Neuronal stem cell (in vitro differentiated cells): ENCODE data around the gene GJA9.
"Not testable (repeated sequence)": the region's sequence is repeated elsewhere in the genome, so short reads cannot be mapped to it uniquely, and the experiment has no call there.

Experiments
- DNase-seq: peaks from one replicate; pipeline ENCODE4 v3.0.0-alpha.2; 2013; ENCODE audit warnings: low spot score
- H2AFZ ChIP-seq: one replicate; pipeline ENCODE4 v1.6.1; 2013; ENCODE audit warnings: mild to moderate bottlenecking, low read length, inconsistent platforms
- H2AK5ac ChIP-seq: 2 replicates; pipeline ENCODE4 v1.6.1; 2013; ENCODE audit warnings: low read depth, mild to moderate bottlenecking, inconsistent platforms, low read length, moderate library complexity, mixed read lengths
- H2BK120ac ChIP-seq: 2 replicates; pipeline ENCODE4 v1.6.1; 2013; ENCODE audit warnings: low read depth, mild to moderate bottlenecking, inconsistent platforms, low read length, moderate library complexity, mixed read lengths
- H2BK12ac ChIP-seq: one replicate; pipeline ENCODE4 v1.6.1; 2013; ENCODE audit warnings: low read length, inconsistent platforms
- H2BK15ac ChIP-seq: 2 replicates; pipeline ENCODE4 v1.6.1; 2013; ENCODE audit warnings: mild to moderate bottlenecking, low read length, inconsistent platforms, mixed read lengths
- H2BK5ac ChIP-seq: one replicate; pipeline ENCODE4 v1.6.1; 2013; ENCODE audit warnings: inconsistent platforms, mild to moderate bottlenecking, low read length, moderate library complexity
- H3K14ac ChIP-seq: one replicate; pipeline ENCODE4 v1.6.1; 2013; ENCODE audit warnings: low read length, inconsistent platforms
- H3K18ac ChIP-seq: 2 replicates; pipeline ENCODE4 v1.6.1; 2013; ENCODE audit warnings: low read length, inconsistent platforms
- H3K23ac ChIP-seq: 2 replicates; pipeline ENCODE4 v1.6.1; 2013; ENCODE audit warnings: low read depth, mild to moderate bottlenecking, mixed read lengths, low read length, inconsistent platforms; ENCODE audit not compliant: poor library complexity
- H3K27ac ChIP-seq: replicated peaks from 3 replicates; pipeline ENCODE4 v1.5.1; 2013; ENCODE audit warnings: low read length, inconsistent platforms
- H3K27me3 ChIP-seq, 3 experiments: 2 replicates each; pipeline ENCODE4 v1.6.1; 2013; ENCODE audit warnings: low read length in 3 of 3, mild to moderate bottlenecking in 2 of 3, inconsistent platforms in 1 of 3, low read depth in 1 of 3, mixed read lengths in 1 of 3, moderate library complexity in 1 of 3; ENCODE audit not compliant: control insufficient read depth in 3 of 3, insufficient read depth in 3 of 3
- H3K36me3 ChIP-seq, 2 donors: replicated peaks in 1 of 2; 2 replicates each; pipeline ENCODE4 v1.6.1; 2013; ENCODE audit warnings: low read length in 2 of 2; ENCODE audit not compliant: control insufficient read depth in 2 of 2, insufficient read depth in 2 of 2
- H3K4ac ChIP-seq: 2 replicates; pipeline ENCODE4 v1.6.1; 2013; ENCODE audit warnings: inconsistent platforms, mild to moderate bottlenecking, low read length, moderate library complexity
- H3K4me1 ChIP-seq, 2 donors: 1 replicate in 1 of 2; 2 replicates in 1 of 2; pipeline ENCODE4 v1.6.1; 2013; ENCODE audit warnings: low read length in 2 of 2, low read depth in 1 of 2; ENCODE audit not compliant: control insufficient read depth in 2 of 2, insufficient read depth in 1 of 2
- H3K4me2 ChIP-seq: one replicate; pipeline ENCODE4 v1.6.1; 2013; ENCODE audit warnings: mild to moderate bottlenecking, low read length, inconsistent platforms; ENCODE audit not compliant: insufficient read depth, poor library complexity, severe bottlenecking
- H3K4me3 ChIP-seq, 2 donors: 2 replicates each; pipeline ENCODE4 v1.5.1; 2013; ENCODE audit warnings: low read length in 2 of 2, mild to moderate bottlenecking in 2 of 2, inconsistent platforms in 1 of 2, moderate library complexity in 1 of 2
- H3K79me1 ChIP-seq: one replicate; pipeline ENCODE4 v1.6.1; 2013; ENCODE audit warnings: low read depth, mild to moderate bottlenecking, inconsistent platforms, low read length, moderate library complexity
- H3K9ac ChIP-seq: one replicate; pipeline ENCODE4 v1.6.1; 2013; ENCODE audit warnings: mild to moderate bottlenecking, low read depth, low read length, inconsistent platforms; ENCODE audit not compliant: poor library complexity
- H3K9me3 ChIP-seq, 2 donors: replicated peaks in 1 of 2; 2 replicates each; pipeline versions ENCODE3 to v1.6.1; 2013; ENCODE audit warnings: low read length in 2 of 2, mild to moderate bottlenecking in 2 of 2, inconsistent platforms in 1 of 2, low read depth in 1 of 2, mixed read lengths in 1 of 2, moderate library complexity in 1 of 2; ENCODE audit not compliant: control insufficient read depth in 2 of 2, insufficient read depth in 1 of 2
- H4K8ac ChIP-seq: one replicate; pipeline ENCODE4 v1.6.1; 2013; ENCODE audit warnings: low read depth, mild to moderate bottlenecking, inconsistent platforms, low read length, moderate library complexity
- H4K91ac ChIP-seq: one replicate; pipeline ENCODE4 v1.6.1; 2013; ENCODE audit warnings: low read length, low read depth, mild to moderate bottlenecking, inconsistent platforms; ENCODE audit not compliant: poor library complexity
- WGBS, 2 donors: extraction: QIAGEN DNeasy Blood & Tissue Kit; methylation state at CpG; one replicate each; pipeline ENCODE4 v1.1.7; 2013; ENCODE audit warnings: missing lambda C conversion rate in 2 of 2, mixed read lengths in 1 of 2; ENCODE audit not compliant: insufficient read length in 2 of 2, insufficient replicate concordance in 1 of 2; ENCODE audit errors: extremely low coverage in 2 of 2; 5-methylcytosine and 5-hydroxymethylcytosine counted together

GJA9 gene

DNA sequence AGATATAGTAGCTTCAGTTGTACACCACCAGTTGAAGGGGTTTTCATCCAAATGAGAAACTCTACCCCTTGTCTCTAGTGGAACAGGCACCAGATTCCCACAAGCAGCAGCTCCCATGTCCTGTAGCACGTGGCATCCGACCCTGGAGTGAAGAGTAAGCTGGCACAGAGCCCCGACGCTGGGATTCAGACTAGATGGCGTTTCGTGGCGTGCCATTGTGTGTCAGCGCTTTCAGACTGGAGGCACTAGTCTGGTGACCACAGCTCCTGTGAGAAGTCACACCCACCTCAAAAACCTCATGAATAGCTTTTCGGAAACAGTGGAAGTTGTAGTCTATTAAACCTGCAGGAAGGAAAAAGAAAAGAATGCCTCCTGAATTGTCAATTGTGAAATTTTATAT is 42.0 kb downstream of the GJA9 start:
- H3K4me2 ChIP-seq, result no peak overlapping the region
- H3K23ac ChIP-seq, result no peak overlapping the region
- no peak overlapping the region for H3K18ac ChIP-seq
- H2BK15ac ChIP-seq, result no peak overlapping the region
- no peak overlapping the region for H3K4me3 ChIP-seq
- H2BK12ac ChIP-seq, result no peak overlapping the region
- H3K4ac ChIP-seq, result no peak overlapping the region
- no peak overlapping the region for H2AFZ ChIP-seq
- DNase-seq, result no peak
- no peak overlapping the region for H2BK120ac ChIP-seq
- no peaks in the 10 kb centered on the region for H3K27me3 ChIP-seq
- no peaks in the 10 kb centered on the region for H3K79me1 ChIP-seq
- H4K8ac ChIP-seq, result no peak overlapping the region
- no CpG with 5 or more reads among the region's 9 CpGs for WGBS, 2 donors
- H3K36me3 ChIP-seq, result peaks cover 8 to 66% of the 10 kb centered on the region in 2 donors
- no peak overlapping the region for H3K27ac ChIP-seq
- H3K14ac ChIP-seq, result no peak overlapping the region
- no peaks in the 10 kb centered on the region for H3K9me3 ChIP-seq
- H3K9ac ChIP-seq, result no peak overlapping the region
- H2AK5ac ChIP-seq, result no peak overlapping the region
- no peak overlapping the region for H4K91ac ChIP-seq
- no peak overlapping the region for H2BK5ac ChIP-seq
- H3K4me1 ChIP-seq, result no peaks in the 10 kb centered on the region

DNA sequence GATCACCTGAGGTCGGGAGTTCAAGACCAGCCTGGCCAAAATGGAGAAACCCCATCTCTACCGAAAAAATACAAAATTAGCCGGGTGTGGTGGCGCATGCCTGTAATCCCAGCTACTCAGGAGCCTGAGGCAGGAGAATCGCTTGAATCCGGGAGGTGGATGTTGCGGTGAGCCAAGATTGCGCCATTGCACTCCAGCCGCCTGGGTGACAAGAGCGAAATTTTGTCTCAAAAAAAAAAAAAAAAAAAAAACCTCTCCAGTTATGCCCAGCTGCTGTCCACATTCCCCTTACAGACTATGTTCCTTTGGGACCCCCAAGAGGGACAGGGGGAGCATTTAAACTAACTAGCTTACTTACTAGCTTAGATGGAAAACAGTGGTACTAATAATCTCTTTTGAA is 45.1 kb downstream of the GJA9 start:
- H3K14ac ChIP-seq, H3K79me1 ChIP-seq, H2BK12ac ChIP-seq, H3K4me1 ChIP-seq, H3K18ac ChIP-seq, H4K8ac ChIP-seq, H2AFZ ChIP-seq, H3K23ac ChIP-seq, H2BK5ac ChIP-seq, H3K4me2 ChIP-seq, H3K4ac ChIP-seq, DNase-seq, H2AK5ac ChIP-seq, H2BK15ac ChIP-seq, H3K27me3 ChIP-seq, H4K91ac ChIP-seq, H3K9ac ChIP-seq, H3K9me3 ChIP-seq, H3K4me3 ChIP-seq, H3K27ac ChIP-seq, H2BK120ac ChIP-seq: not testable (repeated sequence)
- peaks cover 5 to 38% of the 10 kb centered on the region in 2 donors for H3K36me3 ChIP-seq
- no CpG with 5 or more reads among the region's 10 CpGs for WGBS, 2 donors

DNA sequence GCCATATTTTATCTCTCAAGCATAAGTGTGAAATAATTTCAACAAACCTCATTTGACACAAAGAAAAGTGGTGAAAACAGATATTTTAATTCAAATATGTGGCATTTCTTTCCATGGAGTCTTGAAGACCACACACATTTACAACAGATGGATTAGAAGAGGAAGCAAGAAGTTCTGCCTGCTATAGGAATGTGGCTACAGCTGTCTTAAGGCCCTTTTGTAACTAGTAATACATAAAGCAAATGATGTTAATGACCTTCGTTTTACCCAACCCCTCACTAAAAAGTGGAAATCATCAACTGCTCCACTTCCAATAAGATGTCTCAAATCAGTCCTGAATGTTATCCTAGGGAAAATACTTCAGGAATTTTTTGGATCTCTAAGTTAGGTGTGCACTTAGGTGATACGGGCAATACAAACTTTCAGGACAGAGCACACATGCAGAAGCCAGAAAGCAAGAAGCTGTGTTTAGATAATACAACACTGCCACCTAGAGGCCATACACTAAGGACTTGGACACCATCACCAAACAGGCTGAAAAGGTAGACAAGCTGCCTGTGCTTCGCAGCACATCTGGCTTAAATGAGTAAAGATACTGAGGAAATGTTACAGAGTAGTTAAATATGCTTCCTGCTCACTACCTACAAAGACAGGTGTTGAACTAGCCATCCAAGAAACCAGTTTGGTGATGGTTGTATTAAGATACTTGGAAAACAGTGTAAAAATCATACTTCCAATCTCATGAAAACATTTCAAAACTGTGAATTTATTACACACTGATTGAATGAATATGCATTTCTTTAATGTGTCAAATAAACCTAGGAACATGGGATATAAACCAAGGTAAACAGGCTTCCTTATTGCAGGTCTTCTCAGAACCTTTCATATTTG is 46.2 kb downstream of the GJA9 start:
- Histone ChIP-seq H3K23ac (no peak overlapping the region), H3K36me3 (peaks cover 5 to 27% of the 10 kb centered on the region in 2 donors), H2BK12ac (no peak overlapping the region), H3K9ac (no peak overlapping the region), H3K9me3 (no peaks in the 10 kb centered on the region), H3K27ac (no peak overlapping the region), H4K8ac (no peak overlapping the region), H2AK5ac (no peak overlapping the region), H4K91ac (no peak overlapping the region), H3K4ac (no peak overlapping the region), H3K14ac (no peak overlapping the region), H3K79me1 (no peaks in the 10 kb centered on the region), H2BK120ac (no peak overlapping the region), H2BK15ac (no peak overlapping the region), H3K4me2 (no peak overlapping the region), H3K18ac (no peak overlapping the region), H2BK5ac (no peak overlapping the region), H3K4me1 (peaks cover 1 to 8% of the 10 kb centered on the region in 2 donors), H3K27me3 (peaks cover 0 to 5% (median 0%) of the 10 kb centered on the region in 3 experiments), H2AFZ (no peak overlapping the region), H3K4me3 (no peak overlapping the region)
- WGBS, 2 donors, result no CpG with 5 or more reads among the region's 3 CpGs
- peak; percentile 87 for DNase-seq

DNA sequence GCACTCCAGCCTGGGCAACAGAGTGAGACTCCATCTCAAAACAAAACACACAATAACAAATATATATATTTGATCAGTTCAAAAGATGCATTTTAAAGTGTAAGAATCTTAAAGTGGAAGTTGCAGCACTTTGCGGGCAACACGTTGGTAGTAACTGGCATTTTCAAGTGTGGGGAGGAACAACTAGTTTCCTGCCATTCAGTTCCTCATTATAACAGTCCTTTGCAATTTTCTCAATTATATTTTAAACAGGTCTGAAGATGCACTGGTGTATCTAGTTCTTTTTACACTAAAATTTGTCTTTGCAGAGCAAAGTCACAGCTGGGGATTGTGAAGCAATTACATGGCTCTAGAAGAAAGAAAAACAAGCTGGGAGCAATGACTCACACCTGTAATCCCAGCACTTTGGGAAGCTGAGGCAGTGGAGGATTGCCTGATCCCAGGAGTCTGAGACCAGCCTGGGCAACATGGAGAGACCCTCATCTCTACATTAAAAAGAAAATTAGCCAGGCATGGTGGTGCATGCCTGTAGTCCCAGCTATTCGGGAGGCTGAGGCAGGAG is 47.1 kb downstream of the GJA9 start:
- Histone ChIP-seq H3K4me1 (peaks cover 1 to 8% of the 10 kb centered on the region in 2 donors), H3K9ac (no peak overlapping the region), H2AK5ac (no peak overlapping the region), H3K18ac (no peak overlapping the region), H3K4me2 (no peak overlapping the region), H2BK5ac (no peak overlapping the region), H3K9me3 (no peaks in the 10 kb centered on the region), H3K4me3 (no peak overlapping the region), H3K23ac (no peak overlapping the region), H3K36me3 (peaks cover 3 to 20% of the 10 kb centered on the region in 2 donors), H2BK120ac (no peak overlapping the region), H3K79me1 (no peaks in the 10 kb centered on the region), H3K14ac (no peak overlapping the region), H4K91ac (no peak overlapping the region), H2BK15ac (no peak overlapping the region), H2AFZ (no peak overlapping the region), H3K27ac (no peak overlapping the region), H2BK12ac (no peak overlapping the region), H3K4ac (no peak overlapping the region), H3K27me3 (peaks cover 0 to 7% (median 0%) of the 10 kb centered on the region in 3 experiments), H4K8ac (no peak overlapping the region)
- no peak for DNase-seq
- no CpG with 5 or more reads among the region's 3 CpGs for WGBS, 2 donors
